Astrocyte (in vitro differentiated cells and primary cell): ENCODE measurements around the gene C2CD5.

Experiments used
- CTCF ChIP-seq: IDR thresholded peaks from 2 replicates; pipeline ENCODE4 v1.5.1; 2011; ENCODE audit warnings: low read depth, mild to moderate bottlenecking, inconsistent platforms, low read length, moderate library complexity; ENCODE audit not compliant: insufficient read depth
- EZH2 ChIP-seq: IDR thresholded peaks from 2 replicates; pipeline ENCODE4 v1.6.1; 2012; ENCODE audit warnings: mild to moderate bottlenecking, low read length, inconsistent platforms; ENCODE audit not compliant: insufficient read depth

GRCh38 chr12:22539055-22539454 is 5.3 kb downstream of the C2CD5 start:
- TF ChIP-seq CTCF (no peak), EZH2 (no peak)
